HG03439 (cell line): ENCODE data around the gene TMEM236.

Experiments
- ATAC-seq: cut with Tn5 transposase; IDR thresholded peaks from one replicate; pipeline ENCODE4 v1.9.1; 2021; ENCODE audit warnings: mild to moderate bottlenecking, moderate library complexity; ENCODE audit not compliant: unreplicated experiment

Gene TMEM236

GRCh38 chr10:17816199-17816598 lies 64.2 kb downstream of the TMEM236 start:
- ATAC-seq: no peak

- no peak for ATAC-seq
Observed at GRCh38 chr10:17817316-17817715, 65.3 kb downstream of the TMEM236 start.

- ATAC-seq: no peak
Observed at GRCh38 chr10:17817790-17818189, 65.8 kb downstream of the TMEM236 start.

GRCh38 chr10:17819836-17820235 lies 67.8 kb downstream of the TMEM236 start:
- ATAC-seq: no peak

GRCh38 chr10:17820943-17821342 lies 68.9 kb downstream of the TMEM236 start:
- ATAC-seq: no peak

GRCh38 chr10:17821893-17822292 lies 69.9 kb downstream of the TMEM236 start:
- ATAC-seq: no peak

GRCh38 chr10:17831341-17831740 lies 79.3 kb downstream of the TMEM236 start:
- no peak for ATAC-seq

- no peak for ATAC-seq
Observed at GRCh38 chr10:17831896-17832295, 79.9 kb downstream of the TMEM236 start.

- no peak for ATAC-seq
Observed at GRCh38 chr10:17833656-17834055, 81.7 kb downstream of the TMEM236 start.

GRCh38 chr10:17835688-17836087 lies 83.7 kb downstream of the TMEM236 start:
- ATAC-seq: no peak

GRCh38 chr10:17836942-17837341 lies 84.9 kb downstream of the TMEM236 start:
- ATAC-seq: no peak

GRCh38 chr10:17838080-17838648 lies 86.2 kb downstream of the TMEM236 start:
- no peak for ATAC-seq

- ATAC-seq: no peak
Observed at GRCh38 chr10:17841050-17841449, 89.0 kb downstream of the TMEM236 start.

GRCh38 chr10:17842641-17843040 lies 90.6 kb downstream of the TMEM236 start:
- no peak for ATAC-seq

- no peak for ATAC-seq
Observed at GRCh38 chr10:17847585-17848296, 95.7 kb downstream of the TMEM236 start.

- ATAC-seq: no peak
Observed at GRCh38 chr10:17848646-17849045, 96.6 kb downstream of the TMEM236 start.
